Neural progenitor cell (in vitro differentiated cells): ENCODE data around the gene CDRT15. TPM values are rescaled to one million over a fixed set of nuclear protein-coding genes. Genes with fewer than 3 reads are reported as not detected.
"Not testable (repeated sequence)": the region's sequence is repeated elsewhere in the genome, so short reads cannot be mapped to it uniquely, and the experiment has no call there.

ENCODE experiments used
- DNase-seq: peaks from one replicate; pipeline ENCODE4 v3.0.0-alpha.2; 2016; ENCODE audit warnings: low spot score
- H2AFZ ChIP-seq: fragments of 200-600 bp; sonication (generic); replicated peaks from 2 replicates; pipeline ENCODE4 v1.6.1; 2016; ENCODE audit warnings: antibody characterized with exemption
- H3F3A ChIP-seq: fragments of 200-600 bp; sonication (generic); 2 replicates; pipeline ENCODE4 v1.6.1; 2016; ENCODE audit warnings: antibody characterized with exemption, low read depth
- H3K27ac ChIP-seq: fragments of 200-600 bp; sonication (generic); 2 replicates; pipeline ENCODE4 v1.5.1; 2016; ENCODE audit warnings: mild to moderate bottlenecking
- H3K27me3 ChIP-seq: fragments of 200-600 bp; sonication (generic); 2 replicates; pipeline ENCODE4 v1.6.1; 2016; ENCODE audit warnings: mild to moderate bottlenecking, moderate library complexity
- H3K36me3 ChIP-seq: fragments of 200-600 bp; sonication (generic); 2 replicates; pipeline ENCODE4 v1.5.1; 2016
- H3K4me1 ChIP-seq: fragments of 200-600 bp; sonication (generic); 2 replicates; pipeline ENCODE4 v1.6.1; 2016; ENCODE audit warnings: mixed run types
- H3K4me2 ChIP-seq: fragments of 200-600 bp; sonication (generic); 2 replicates; pipeline ENCODE4 v1.6.1; 2016
- H3K4me3 ChIP-seq: fragments of 200-600 bp; sonication (generic); 2 replicates; pipeline ENCODE4 v1.5.1; 2016
- H3K79me2 ChIP-seq: fragments of 200-600 bp; sonication (generic); 2 replicates; pipeline ENCODE4 v1.6.1; 2016; ENCODE audit warnings: low read depth
- H3K9ac ChIP-seq: fragments of 200-600 bp; sonication (generic); 2 replicates; pipeline ENCODE4 v1.6.1; 2016
- H3K9me3 ChIP-seq: fragments of 200-600 bp; sonication (generic); 2 replicates; pipeline ENCODE4 v1.5.1; 2016; ENCODE audit warnings: low read depth
- H4K20me1 ChIP-seq: fragments of 200-600 bp; sonication (generic); 2 replicates; pipeline ENCODE4 v1.6.1; 2016; ENCODE audit warnings: low read depth
- H3K27ac Mint-ChIP-seq: 3 replicates; pipeline ENCODE4 v1.8.0; 2021; ENCODE audit warnings: mixed read lengths
- H3K27me3 Mint-ChIP-seq: 2 replicates; pipeline ENCODE4 v1.8.0; 2022; ENCODE audit warnings: low read depth, mild to moderate bottlenecking, inconsistent platforms, moderate library complexity, mixed read lengths; ENCODE audit not compliant: insufficient read depth
- H3K36me3 Mint-ChIP-seq: 3 replicates; pipeline ENCODE4 v1.8.0; 2021; ENCODE audit warnings: mixed read lengths
- H3K4me1 Mint-ChIP-seq: 3 replicates; pipeline ENCODE4 v1.8.0; 2021; ENCODE audit warnings: mixed read lengths
- H3K4me3 Mint-ChIP-seq: 3 replicates; pipeline ENCODE4 v1.8.0; 2021; ENCODE audit warnings: mild to moderate bottlenecking, moderate library complexity, mixed read lengths
- H3K9me3 Mint-ChIP-seq: 3 replicates; pipeline ENCODE4 v1.8.0; 2020; ENCODE audit warnings: mixed read lengths
- EZH2 ChIP-seq: fragments of 200-600 bp; sonication (generic); IDR thresholded peaks from 2 replicates; pipeline ENCODE4 v1.6.1; 2017; ENCODE audit warnings: antibody characterized with exemption, mild to moderate bottlenecking, moderate library complexity
- EZH2phosphoT487 ChIP-seq: fragments of 200-600 bp; sonication (generic); IDR thresholded peaks from 2 replicates; pipeline ENCODE4 v1.6.1; 2017; ENCODE audit warnings: antibody characterized with exemption
- total RNA-seq: library from RNA; depleted of rRNA; stranded (reverse); fragments of >200 nt; gene quantifications from 2 replicates; pipeline ENCODE4 v1.2.3, GENCODE V29; 2015; ENCODE audit warnings: low replicate concordance
- TF ChIP-seq, protein P1 (sequence below): fragments of 200-600 bp; sonication (generic); IDR thresholded peaks from 2 replicates; pipeline ENCODE4 v1.5.1; 2017; ENCODE audit warnings: antibody characterized with exemption, mild to moderate bottlenecking

The CDRT15 gene
- total RNA-seq, 1 donor from 2014 or later, result not detected

DNA sequence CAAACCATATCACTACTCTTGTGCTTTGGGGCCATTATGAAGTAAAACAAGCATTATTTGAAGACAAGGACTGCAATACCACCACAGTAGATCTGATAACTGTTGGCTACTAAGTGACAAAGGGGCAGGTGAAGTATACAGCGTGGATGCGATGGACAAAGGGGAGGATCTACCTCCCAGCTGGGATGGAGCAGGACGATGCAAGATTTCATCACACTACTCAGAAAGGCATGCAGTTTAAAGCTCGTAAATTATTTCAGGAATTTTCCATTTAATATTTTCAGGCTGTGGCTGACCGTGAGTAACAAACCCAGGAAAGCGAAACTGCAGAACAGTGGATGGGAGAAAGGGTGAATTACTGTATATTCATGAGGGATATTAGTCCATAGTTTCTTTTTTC lies 5.5 kb downstream of the CDRT15 start:
- not testable (repeated sequence) for H3K27ac Mint-ChIP-seq, DNase-seq, H3K4me3 Mint-ChIP-seq, H3K27me3 ChIP-seq, H2AFZ ChIP-seq, H3K9me3 Mint-ChIP-seq, H4K20me1 ChIP-seq, H3K4me1 ChIP-seq, H3K9me3 ChIP-seq, H3K27me3 Mint-ChIP-seq, H3F3A ChIP-seq, H3K9ac ChIP-seq, H3K4me1 Mint-ChIP-seq, H3K4me2 ChIP-seq, H3K36me3 Mint-ChIP-seq, H3K36me3 ChIP-seq, H3K27ac ChIP-seq, H3K79me2 ChIP-seq, H3K4me3 ChIP-seq

DNA sequence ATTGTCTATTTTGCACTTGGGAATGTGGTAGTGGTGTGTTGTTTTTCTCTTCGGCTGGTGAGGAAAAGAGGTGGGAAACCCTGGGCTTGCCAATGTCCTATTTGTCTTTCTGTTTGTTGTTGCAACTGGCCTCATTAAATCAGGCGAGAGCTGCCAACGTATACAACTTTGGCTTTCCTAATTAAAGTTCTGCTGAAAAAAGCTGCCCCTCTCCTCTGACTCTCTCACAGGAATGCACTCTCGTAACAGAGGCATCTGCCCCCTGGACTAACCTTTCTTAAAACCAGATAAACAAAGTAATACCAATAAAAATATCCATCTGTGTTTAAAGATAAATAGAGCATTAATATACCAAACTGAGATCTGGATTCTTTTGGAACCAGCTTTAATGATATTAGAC lies 7.8 kb downstream of the CDRT15 start:
- no peaks in the 10 kb centered on the region for H3K9me3 Mint-ChIP-seq
- peaks cover 7% of the 10 kb centered on the region for H3K4me1 ChIP-seq
- peaks cover 4% of the 10 kb centered on the region for H3K36me3 Mint-ChIP-seq
- no peak for DNase-seq
- no peaks in the 10 kb centered on the region for H4K20me1 ChIP-seq
- H3K27ac ChIP-seq, result no peak overlapping the region
- no peaks in the 10 kb centered on the region for H3K79me2 ChIP-seq
- H3K36me3 ChIP-seq, result no peaks in the 10 kb centered on the region
- no peaks in the 10 kb centered on the region for H3K27me3 ChIP-seq
- no peaks in the 10 kb centered on the region for H3F3A ChIP-seq
- H2AFZ ChIP-seq, result no peak overlapping the region
- H3K27ac Mint-ChIP-seq, result no peak overlapping the region
- H3K27me3 Mint-ChIP-seq, result no peaks in the 10 kb centered on the region
- no peak overlapping the region for H3K9ac ChIP-seq
- H3K9me3 ChIP-seq, result no peaks in the 10 kb centered on the region
- no peak overlapping the region for H3K4me2 ChIP-seq
- H3K4me1 Mint-ChIP-seq, result peaks cover 3% of the 10 kb centered on the region
- H3K4me3 Mint-ChIP-seq, result no peak overlapping the region
- H3K4me3 ChIP-seq, result no peak overlapping the region
- no peak for TF ChIP-seq EZH2
- no peak for TF ChIP-seq EZH2phosphoT487
- TF ChIP-seq, protein P1, sequence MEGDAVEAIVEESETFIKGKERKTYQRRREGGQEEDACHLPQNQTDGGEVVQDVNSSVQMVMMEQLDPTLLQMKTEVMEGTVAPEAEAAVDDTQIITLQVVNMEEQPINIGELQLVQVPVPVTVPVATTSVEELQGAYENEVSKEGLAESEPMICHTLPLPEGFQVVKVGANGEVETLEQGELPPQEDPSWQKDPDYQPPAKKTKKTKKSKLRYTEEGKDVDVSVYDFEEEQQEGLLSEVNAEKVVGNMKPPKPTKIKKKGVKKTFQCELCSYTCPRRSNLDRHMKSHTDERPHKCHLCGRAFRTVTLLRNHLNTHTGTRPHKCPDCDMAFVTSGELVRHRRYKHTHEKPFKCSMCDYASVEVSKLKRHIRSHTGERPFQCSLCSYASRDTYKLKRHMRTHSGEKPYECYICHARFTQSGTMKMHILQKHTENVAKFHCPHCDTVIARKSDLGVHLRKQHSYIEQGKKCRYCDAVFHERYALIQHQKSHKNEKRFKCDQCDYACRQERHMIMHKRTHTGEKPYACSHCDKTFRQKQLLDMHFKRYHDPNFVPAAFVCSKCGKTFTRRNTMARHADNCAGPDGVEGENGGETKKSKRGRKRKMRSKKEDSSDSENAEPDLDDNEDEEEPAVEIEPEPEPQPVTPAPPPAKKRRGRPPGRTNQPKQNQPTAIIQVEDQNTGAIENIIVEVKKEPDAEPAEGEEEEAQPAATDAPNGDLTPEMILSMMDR, result no peak

DNA sequence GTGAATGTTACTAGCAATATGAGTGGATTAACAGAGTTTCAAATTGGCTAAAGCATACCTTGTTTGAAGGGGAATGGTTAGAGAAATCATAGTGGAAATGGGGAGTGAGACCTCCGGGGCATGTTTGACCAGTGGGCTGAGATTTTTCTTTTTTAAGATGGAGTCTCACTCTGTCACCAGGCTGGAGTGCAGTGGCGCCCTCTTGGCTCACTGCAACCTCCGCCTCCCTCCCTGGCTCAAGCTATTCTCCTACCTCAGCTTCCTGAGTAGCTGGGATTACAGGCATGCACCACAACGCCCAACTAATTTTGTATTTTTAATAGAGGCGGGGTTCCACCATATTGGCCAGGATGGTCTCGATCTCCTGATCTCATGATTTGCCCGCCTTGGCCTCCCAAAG lies 9.6 kb downstream of the CDRT15 start:
- TF ChIP-seq, protein P1, result peak; percentile 16
- TF ChIP-seq EZH2phosphoT487, result no peak
- Histone ChIP-seq H3K9ac (no peak overlapping the region), H4K20me1 (no peaks in the 10 kb centered on the region), H3K4me1 (peaks cover 7% of the 10 kb centered on the region), H2AFZ (no peak overlapping the region), H3K27me3 (no peaks in the 10 kb centered on the region), H3K79me2 (no peaks in the 10 kb centered on the region), H3K36me3 (no peaks in the 10 kb centered on the region), H3K4me3 (no peak overlapping the region), H3K27ac (no peak overlapping the region), H3K9me3 (no peaks in the 10 kb centered on the region), H3K4me2 (no peak overlapping the region), H3F3A (no peaks in the 10 kb centered on the region)
- H3K36me3 Mint-ChIP-seq, result peaks cover 4% of the 10 kb centered on the region
- no peaks in the 10 kb centered on the region for H3K9me3 Mint-ChIP-seq
- H3K27me3 Mint-ChIP-seq, result no peaks in the 10 kb centered on the region
- DNase-seq, result no peak
- no peak overlapping the region for H3K27ac Mint-ChIP-seq
- H3K4me3 Mint-ChIP-seq, result no peak overlapping the region
- peaks cover 3% of the 10 kb centered on the region for H3K4me1 Mint-ChIP-seq

DNA sequence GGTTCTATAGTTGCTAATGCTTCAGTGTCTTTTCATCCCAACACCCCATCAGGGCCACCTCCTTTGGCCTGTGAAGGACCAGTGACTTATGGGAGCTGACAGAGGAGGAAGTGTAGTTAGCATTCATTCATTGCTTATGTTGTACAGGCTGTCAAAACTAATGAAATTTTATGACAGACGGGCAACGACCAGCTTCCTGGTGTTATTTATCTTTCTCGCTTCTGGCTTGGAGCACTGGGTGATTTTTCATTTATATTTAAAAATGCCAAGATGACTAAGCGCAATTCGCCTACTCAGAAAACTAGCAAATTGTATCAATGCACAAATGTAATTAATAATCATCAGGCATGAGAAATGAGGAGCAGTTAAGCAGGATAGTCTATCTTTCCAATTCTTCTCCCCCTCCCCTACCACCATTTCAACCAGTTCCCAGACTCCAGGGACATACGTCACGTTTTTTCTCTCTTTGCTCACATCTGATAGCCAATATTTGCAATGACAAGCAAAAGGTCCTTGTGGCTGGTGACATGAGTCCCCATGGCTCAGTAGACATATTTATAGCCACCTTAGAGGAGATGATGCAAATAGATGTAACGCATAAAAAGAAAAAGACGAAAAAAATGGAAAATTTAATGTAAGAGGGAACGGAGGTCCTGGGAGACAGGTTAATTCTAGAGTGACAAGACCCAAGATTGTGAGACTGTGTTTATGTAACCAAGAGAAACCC lies 11.2 kb downstream of the CDRT15 start:
- Histone ChIP-seq H3K4me3 (no peak overlapping the region), H3K27ac (no peak overlapping the region)

More for the DNA sequence above, 11.2 kb downstream of the CDRT15 start:
- Histone ChIP-seq H3K36me3 (no peaks in the 10 kb centered on the region), H3K4me2 (no peak overlapping the region), H3K9ac (no peak overlapping the region), H3K4me1 (peaks cover 7% of the 10 kb centered on the region), H3K27me3 (no peaks in the 10 kb centered on the region), H4K20me1 (no peaks in the 10 kb centered on the region), H3F3A (no peaks in the 10 kb centered on the region), H3K79me2 (no peaks in the 10 kb centered on the region), H2AFZ (no peak overlapping the region), H3K9me3 (no peaks in the 10 kb centered on the region)
- no peak for DNase-seq
- TF ChIP-seq EZH2 (no peak), EZH2phosphoT487 (no peak)
- TF ChIP-seq, protein P1, result no peak
- Mint-ChIP-seq H3K27ac (no peak overlapping the region), H3K4me3 (no peak overlapping the region), H3K9me3 (no peaks in the 10 kb centered on the region), H3K36me3 (peaks cover 4% of the 10 kb centered on the region), H3K27me3 (no peaks in the 10 kb centered on the region), H3K4me1 (peaks cover 3% of the 10 kb centered on the region)
